Measurements from ENCODE around the gene TSHZ3.

TSHZ3 gene

DNA sequence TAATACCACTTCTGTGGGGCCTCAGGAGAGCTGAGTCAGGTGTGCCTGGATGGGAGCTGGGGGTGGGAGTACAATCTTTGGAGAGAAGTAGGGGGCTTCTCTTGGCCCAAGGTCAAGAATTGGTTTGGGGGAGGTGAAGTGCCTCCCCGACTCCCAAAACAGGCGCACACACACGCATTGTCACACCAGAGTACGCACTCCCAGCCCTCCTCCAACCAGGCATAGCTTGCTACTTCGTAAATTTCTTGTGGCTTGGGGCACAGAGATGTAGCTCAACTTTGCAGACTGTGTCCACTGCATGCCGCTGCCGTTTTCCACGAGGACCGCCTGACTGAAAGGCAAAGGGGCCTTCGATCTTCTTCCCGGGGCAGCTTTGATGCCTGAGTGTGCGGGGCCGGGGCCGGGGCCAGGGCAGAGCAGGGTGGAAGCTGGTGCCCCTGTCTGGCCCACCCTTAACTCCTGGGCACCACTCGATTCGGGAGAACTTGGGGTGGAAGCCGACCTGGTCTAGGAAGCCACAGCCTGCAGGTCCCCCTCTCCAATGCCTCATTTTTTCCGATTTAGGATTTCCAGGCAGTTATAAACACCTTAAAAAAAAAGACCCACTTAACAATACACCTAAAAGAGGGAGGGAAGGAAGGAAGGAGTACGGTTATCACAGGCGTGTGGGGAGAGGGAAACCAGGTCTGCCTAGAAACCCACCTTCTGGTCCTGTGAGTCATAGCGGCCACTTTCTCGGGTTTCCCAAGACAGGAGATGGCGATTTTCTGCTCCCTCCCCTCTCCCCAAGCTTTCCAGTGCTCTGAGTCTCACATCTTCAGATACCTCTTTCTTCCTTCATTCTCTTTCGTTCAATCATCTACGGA is 5.8 kb upstream of the TSHZ3 start:
- TF ChIP-seq, protein P1, sequence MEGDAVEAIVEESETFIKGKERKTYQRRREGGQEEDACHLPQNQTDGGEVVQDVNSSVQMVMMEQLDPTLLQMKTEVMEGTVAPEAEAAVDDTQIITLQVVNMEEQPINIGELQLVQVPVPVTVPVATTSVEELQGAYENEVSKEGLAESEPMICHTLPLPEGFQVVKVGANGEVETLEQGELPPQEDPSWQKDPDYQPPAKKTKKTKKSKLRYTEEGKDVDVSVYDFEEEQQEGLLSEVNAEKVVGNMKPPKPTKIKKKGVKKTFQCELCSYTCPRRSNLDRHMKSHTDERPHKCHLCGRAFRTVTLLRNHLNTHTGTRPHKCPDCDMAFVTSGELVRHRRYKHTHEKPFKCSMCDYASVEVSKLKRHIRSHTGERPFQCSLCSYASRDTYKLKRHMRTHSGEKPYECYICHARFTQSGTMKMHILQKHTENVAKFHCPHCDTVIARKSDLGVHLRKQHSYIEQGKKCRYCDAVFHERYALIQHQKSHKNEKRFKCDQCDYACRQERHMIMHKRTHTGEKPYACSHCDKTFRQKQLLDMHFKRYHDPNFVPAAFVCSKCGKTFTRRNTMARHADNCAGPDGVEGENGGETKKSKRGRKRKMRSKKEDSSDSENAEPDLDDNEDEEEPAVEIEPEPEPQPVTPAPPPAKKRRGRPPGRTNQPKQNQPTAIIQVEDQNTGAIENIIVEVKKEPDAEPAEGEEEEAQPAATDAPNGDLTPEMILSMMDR (IDR thresholded peaks at IDR 0.05), result no peak
- no peak for DNase-seq (ENCODE audit: low spot score)
- Histone ChIP-seq H3K4me3 (no peak overlapping the region), H3K27ac (no peak overlapping the region)

DNA sequence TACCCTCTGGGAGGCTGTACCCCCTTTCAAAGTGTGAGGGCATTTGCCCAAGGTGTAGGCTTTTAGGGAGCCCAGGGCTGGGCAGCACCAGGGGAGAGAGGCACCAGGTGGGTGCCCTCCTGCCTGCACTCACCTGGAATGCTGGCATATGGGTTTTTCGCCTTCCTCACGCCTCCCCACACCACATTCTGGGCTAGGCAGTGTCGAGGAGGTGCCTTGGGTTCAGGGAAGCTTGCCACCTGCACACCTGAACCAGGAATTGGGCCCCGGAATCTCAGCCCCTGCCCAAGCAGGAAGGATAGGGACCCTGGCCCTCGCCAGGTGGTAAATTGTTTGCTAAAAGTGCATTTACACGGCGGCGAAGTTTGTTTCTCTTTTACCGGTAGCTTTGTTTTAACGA is 5.1 kb upstream of the TSHZ3 start:
- TF ChIP-seq, protein P1 (IDR thresholded peaks at IDR 0.05), result no peak
- H3K27ac ChIP-seq, result no peak overlapping the region
- no peak overlapping the region for H3K4me3 ChIP-seq
- DNase-seq (ENCODE audit: low spot score), result no peak

DNA sequence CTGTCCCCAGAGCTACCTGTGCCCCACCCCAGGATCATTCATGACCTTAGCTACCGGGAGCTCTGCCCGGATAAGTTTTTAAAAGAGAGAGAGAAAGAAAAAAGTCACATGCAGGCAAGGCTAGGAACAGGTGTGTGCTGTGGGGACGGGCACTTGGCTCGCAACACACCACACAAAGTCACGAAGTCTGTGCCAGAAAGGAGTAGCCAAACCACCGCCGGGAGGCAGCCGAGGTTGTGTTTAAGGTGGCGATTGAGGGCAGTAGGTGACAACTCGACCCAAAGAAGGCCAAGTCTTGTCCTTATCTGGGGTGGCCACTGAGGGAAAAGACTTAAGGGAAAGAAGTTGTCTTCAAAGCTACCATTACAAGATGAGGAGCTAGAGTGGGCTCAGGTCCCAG is 4.6 kb upstream of the TSHZ3 start:
- no peak overlapping the region for H3K27ac ChIP-seq
- no peak overlapping the region for H3K4me3 ChIP-seq
- TF ChIP-seq, protein P1 (IDR thresholded peaks at IDR 0.05), result no peak
- no peak for DNase-seq (ENCODE audit: low spot score)

DNA sequence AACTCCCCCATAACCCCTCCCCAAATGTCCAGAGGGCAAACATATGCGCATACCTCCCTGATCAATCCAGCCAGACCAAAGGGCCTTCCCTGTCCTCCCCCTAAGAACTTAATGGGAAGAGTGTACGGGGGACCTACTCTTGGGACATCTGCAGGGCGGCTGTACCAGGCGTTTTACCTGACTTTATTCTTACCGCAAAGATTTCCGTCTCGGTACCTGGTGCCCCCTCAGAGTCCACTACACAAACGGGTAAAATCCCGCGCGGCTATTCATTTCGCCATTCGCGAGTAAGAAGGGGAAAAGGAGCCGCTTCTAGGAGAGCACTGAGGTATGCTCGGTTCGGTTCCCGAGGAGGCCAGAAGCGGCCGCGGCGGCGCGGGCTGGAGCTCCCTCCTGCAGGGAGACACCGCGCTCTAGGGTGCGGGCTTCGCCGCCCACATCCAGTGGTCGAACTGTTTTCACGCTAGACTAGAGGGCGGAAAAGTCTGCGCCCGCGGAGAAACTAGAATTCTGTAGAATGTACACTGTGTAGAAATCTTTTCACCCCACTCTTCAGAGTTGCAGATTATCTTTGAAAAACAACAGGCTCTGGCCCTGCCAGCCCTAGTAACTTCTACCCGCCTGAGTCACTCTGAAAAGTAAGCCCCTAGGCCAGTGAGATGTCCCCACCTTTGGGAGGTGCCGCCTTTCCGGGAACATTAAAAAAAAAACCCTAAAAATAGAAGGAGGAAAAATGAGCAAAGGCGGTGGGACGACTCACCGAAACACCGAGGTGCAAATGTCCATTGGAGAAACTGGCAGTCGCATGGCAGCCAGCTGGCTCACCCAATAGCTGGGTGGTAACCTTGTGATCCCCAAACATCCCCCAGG is 3.8 kb upstream of the TSHZ3 start:
- no peak for DNase-seq (ENCODE audit: low spot score)
- TF ChIP-seq, protein P1 (IDR thresholded peaks at IDR 0.05), result no peak
- Histone ChIP-seq H3K27ac (no peak overlapping the region), H3K4me3 (no peak overlapping the region)

DNA sequence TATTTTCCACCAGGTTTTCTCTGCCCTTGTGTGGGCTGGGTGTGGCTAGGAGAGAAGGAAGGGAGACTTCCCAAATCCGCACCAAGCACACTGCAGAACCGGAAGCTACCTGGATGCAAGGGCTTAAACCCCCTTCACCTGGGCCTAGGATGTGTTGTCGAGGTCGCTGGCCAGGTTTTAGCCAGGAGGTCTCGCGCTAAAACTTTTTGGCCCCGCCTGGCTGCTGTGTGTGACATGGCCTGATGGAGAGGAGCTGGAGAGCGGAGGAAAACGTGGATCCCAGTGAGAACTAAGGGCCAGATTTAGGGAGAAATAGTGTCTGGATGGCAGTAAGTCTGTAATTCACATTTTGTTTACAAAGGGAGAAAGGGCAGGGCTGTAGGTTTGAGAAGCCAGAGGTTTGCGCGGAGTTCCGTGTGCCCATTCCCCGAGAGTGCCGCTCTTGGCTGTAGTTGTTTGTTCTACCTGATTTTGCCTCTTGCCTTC is 3.1 kb upstream of the TSHZ3 start:
- no peak for DNase-seq (ENCODE audit: low spot score)

DNA sequence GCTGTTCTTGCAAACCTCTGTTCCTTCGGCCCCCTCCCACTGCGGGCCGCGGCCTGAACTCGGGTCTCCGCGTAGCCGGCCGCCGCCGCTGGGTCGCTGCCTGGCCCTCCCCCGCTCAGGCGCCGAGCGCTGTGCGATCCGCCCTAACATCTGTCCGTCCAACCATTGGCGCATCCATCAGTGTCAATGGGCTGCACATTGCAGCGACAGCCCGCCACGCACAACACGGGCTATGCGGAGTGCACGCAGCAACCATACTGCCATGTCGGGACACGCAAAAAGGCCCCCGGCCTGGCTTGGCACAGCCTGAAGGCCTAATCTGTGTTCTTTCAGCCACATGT is 2.6 kb upstream of the TSHZ3 start:
- TF ChIP-seq, protein P1 (IDR thresholded peaks at IDR 0.05), result no peak

More for the DNA sequence above, 3.1 kb upstream of the TSHZ3 start:
- TF ChIP-seq, protein P1 (IDR thresholded peaks at IDR 0.05), result no peak
- Histone ChIP-seq H3K4me3 (peak overlapping the region; percentile 84), H3K27ac (no peak overlapping the region)

More for the DNA sequence above, 2.6 kb upstream of the TSHZ3 start:
- Histone ChIP-seq H3K4me3 (peak overlapping the region; percentile 84), H3K27ac (peak overlapping the region in 1 of 2 donors; percentile 64)
- no peak for DNase-seq (ENCODE audit: low spot score)
